Gastroesophageal sphincter (tissue), 4 donors: ENCODE results near the gene PIK3R3. TPM values are rescaled to one million over a fixed set of nuclear protein-coding genes. Genes with fewer than 3 reads are reported as not detected.

Experiments used
- ATAC-seq: fragments of 150-250 bp; one replicate; pipeline ENCODE4 v1.9.1; 2016; ENCODE audit warnings: mild to moderate bottlenecking, moderate library complexity
- H3K27ac ChIP-seq, 4 donors: fragments of 200-600 bp; sonication (generic) in 3 of 4; 1 replicate in 3 of 4; 2 replicates in 1 of 4; pipeline ENCODE4 v1.5.1; 2016 to 2019
- H3K27me3 ChIP-seq: fragments of 200-600 bp; sonication (generic); one replicate; pipeline ENCODE4 v1.5.1; 2019
- H3K36me3 ChIP-seq, 2 donors: fragments of 200-600 bp; sonication (generic); one replicate each; pipeline ENCODE4 v1.5.1; 2019; ENCODE audit warnings: control low read depth in 1 of 2
- H3K4me1 ChIP-seq, 3 donors: fragments of 200-600 bp; sonication (generic); 1 replicate in 2 of 3; 2 replicates in 1 of 3; pipeline ENCODE4 v1.5.1; 2016 to 2019; ENCODE audit warnings: control low read depth in 2 of 3
- H3K4me3 ChIP-seq, 2 donors: fragments of 200-600 bp; sonication (generic); one replicate each; pipeline ENCODE4 v1.5.1; 2019; ENCODE audit warnings: mild to moderate bottlenecking in 1 of 2, moderate library complexity in 1 of 2
- H3K9me3 ChIP-seq, 3 donors: fragments of 200-600 bp; sonication (generic); one replicate each; pipeline ENCODE4 v1.5.1; 2017 to 2019; ENCODE audit warnings: control low read depth in 2 of 3
- EP300 ChIP-seq: sonication (generic); formaldehyde crosslinking; IDR thresholded peaks from one replicate; pipeline ENCODE4 v1.6.1; 2017; ENCODE audit warnings: antibody characterized with exemption, mild to moderate bottlenecking
- POLR2A ChIP-seq, 2 donors: fragments of 450-650 bp; IDR thresholded peaks; one replicate each; pipeline ENCODE4 v1.6.1; 2017; ENCODE audit warnings: antibody characterized with exemption in 2 of 2, mild to moderate bottlenecking in 2 of 2, moderate library complexity in 1 of 2
- POLR2AphosphoS5 ChIP-seq: sonication (generic); formaldehyde crosslinking; IDR thresholded peaks from one replicate; pipeline ENCODE4 v1.6.1; 2017; ENCODE audit warnings: antibody characterized with exemption
- WGBS, 2 donors: methylation state at CpG; one replicate each; pipeline ENCODE4 v1.1.5; 2018; ENCODE audit warnings: low coverage in 1 of 2; 5-methylcytosine and 5-hydroxymethylcytosine counted together
- total RNA-seq, 4 donors: library from RNA; depleted of rRNA; stranded (reverse); fragments of >200 nt; gene quantifications; one replicate each; pipeline ENCODE4 v1.1.0, GENCODE V29; 2016
- TF ChIP-seq, protein P1 (sequence below), 4 experiments: fragments of 200-600 bp in 2 of 4; fragments of 450-650 bp in 2 of 4; sonication (generic) in 1 of 4; IDR thresholded peaks; one replicate each; pipeline ENCODE4 v1.5.1; 2017 to 2019; ENCODE audit warnings: antibody characterized with exemption in 4 of 4, mild to moderate bottlenecking in 2 of 4, moderate library complexity in 2 of 4

PIK3R3 gene
- total RNA-seq, 4 donors from 2014 or later, result 21.7 to 34.7 (median 28.2) TPM

DNA sequence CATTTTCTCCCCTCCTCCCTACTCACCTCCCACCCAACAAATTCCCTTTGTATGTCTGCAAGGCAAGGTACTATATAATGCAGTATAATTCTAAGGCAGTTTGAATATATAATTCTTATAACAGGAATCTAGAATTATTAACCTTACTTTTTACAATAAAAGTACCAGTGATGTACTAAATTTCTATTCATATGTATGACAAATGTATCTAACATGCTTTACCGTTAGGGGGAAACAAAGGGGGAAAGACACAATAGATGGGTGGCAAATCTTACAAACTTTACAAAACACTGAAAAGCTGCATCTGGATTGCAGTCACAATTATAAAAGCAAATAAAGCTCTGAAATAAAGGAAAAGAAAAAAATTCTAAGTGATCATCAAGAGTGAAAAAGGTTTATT is 2.3 kb downstream of the PIK3R3 start:
- 6 to 50% methylated on average over 1 of the region's 1 CpG for WGBS, 2 donors
- Histone ChIP-seq H3K36me3 (no peaks in the 10 kb centered on the region), H3K9me3 (no peaks in the 10 kb centered on the region), H3K27me3 (no peaks in the 10 kb centered on the region), H3K27ac (peak overlapping the region in 2 of 4 donors; percentile 96 to 97), H3K4me1 (peaks cover 0 to 57% (median 5%) of the 10 kb centered on the region in 3 donors), H3K4me3 (peak overlapping the region; percentile 68 to 94)
- ATAC-seq, result no peak
- TF ChIP-seq, protein P1, sequence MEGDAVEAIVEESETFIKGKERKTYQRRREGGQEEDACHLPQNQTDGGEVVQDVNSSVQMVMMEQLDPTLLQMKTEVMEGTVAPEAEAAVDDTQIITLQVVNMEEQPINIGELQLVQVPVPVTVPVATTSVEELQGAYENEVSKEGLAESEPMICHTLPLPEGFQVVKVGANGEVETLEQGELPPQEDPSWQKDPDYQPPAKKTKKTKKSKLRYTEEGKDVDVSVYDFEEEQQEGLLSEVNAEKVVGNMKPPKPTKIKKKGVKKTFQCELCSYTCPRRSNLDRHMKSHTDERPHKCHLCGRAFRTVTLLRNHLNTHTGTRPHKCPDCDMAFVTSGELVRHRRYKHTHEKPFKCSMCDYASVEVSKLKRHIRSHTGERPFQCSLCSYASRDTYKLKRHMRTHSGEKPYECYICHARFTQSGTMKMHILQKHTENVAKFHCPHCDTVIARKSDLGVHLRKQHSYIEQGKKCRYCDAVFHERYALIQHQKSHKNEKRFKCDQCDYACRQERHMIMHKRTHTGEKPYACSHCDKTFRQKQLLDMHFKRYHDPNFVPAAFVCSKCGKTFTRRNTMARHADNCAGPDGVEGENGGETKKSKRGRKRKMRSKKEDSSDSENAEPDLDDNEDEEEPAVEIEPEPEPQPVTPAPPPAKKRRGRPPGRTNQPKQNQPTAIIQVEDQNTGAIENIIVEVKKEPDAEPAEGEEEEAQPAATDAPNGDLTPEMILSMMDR (IDR thresholded peaks at IDR 0.05), result no peak
- TF ChIP-seq POLR2A (IDR thresholded peaks at IDR 0.05), result no peak
- TF ChIP-seq POLR2AphosphoS5, result no peak
- TF ChIP-seq EP300, result no peak

DNA sequence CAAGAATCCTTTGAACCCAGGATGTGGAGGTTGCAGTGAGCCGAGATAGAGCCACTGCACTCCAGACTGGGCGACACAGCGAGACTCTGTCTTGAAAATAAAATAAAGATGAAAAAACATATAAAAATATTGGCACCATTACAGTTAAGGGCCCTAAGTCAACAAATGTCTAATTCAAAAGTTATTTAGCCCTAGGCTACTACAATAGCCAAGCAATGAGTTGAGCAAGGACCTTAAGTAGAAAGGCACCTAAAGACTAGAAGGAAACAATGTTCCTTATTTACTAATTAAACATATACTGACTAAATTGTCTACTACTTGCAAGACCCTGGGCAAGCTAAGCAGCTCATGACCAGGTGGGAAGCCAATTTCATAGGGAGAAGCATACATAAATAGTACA is 4.1 kb downstream of the PIK3R3 start:
- WGBS, 2 donors, result 88% methylated on average over 2 of the region's 3 CpGs; no CpG with 5 or more reads in 1 of the 2 donors
- no peaks in the 10 kb centered on the region for H3K27me3 ChIP-seq
- H3K36me3 ChIP-seq, result no peaks in the 10 kb centered on the region
- peaks cover 0 to 40% (median 0%) of the 10 kb centered on the region in 3 donors for H3K4me1 ChIP-seq
- no peak overlapping the region for H3K27ac ChIP-seq
- ATAC-seq, result no peak
- no peaks in the 10 kb centered on the region for H3K9me3 ChIP-seq
- TF ChIP-seq EP300 (no peak), POLR2A (IDR thresholded peaks at IDR 0.05) (no peak), POLR2AphosphoS5 (no peak)
- TF ChIP-seq, protein P1 (IDR thresholded peaks at IDR 0.05), result no peak
- H3K4me3 ChIP-seq, result peak overlapping the region in 1 of 2 donors; percentile 68

DNA sequence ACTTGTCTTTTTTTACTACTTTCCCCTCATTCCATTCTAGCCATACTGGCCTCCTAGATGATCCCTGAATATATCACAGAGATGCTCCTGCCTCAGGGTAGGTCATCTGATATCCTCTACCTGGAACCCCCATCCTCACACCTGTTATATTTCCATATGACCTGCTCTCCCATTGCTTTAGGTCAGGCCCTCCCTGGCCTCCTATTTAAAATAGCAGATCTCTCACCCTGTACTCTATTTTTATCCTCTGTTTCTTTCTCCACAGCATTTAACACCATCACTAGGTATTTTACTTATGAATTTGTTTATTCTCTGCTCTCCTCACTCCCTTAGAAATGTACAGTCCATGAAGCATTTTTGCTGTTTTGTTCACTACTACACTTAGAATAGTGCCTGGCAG is 13.6 kb downstream of the PIK3R3 start:
- no peak for ATAC-seq

DNA sequence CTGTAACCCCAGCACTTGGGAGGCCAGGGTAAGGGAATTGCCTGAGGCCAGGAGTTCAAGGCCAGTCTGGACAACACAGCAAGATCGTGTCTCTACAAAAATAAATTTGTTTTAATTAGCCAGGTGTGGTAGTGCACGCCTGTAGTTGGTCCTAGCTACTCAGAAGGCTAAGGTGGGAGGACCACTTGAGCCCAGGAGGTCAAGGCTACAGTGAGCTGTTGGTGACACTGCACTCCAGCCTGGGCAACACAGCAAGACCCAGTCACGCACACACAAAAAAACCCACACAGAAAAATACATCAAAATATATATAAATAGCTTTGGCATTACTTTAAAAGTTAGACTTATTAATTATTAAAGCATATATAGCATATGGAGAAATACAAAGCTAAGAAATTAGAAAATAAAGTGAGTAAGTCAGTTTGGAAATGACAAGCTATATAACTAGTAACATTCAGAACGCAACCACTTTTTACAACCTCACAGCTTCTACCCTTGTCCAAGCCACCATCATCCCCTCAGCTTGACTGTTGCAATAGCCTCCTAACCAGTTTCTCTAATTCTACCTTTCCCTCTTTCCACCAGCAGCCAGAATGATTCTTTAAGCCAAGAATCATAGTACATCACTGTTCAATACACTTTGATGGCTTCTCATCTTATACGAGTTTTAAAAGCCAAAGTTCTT is 14.5 kb downstream of the PIK3R3 start:
- H3K27me3 ChIP-seq, result no peaks in the 10 kb centered on the region
- H3K4me3 ChIP-seq, result no peak overlapping the region
- no peak for ATAC-seq
- TF ChIP-seq POLR2AphosphoS5 (no peak), POLR2A (IDR thresholded peaks at IDR 0.05) (no peak)
- TF ChIP-seq, protein P1 (IDR thresholded peaks at IDR 0.05), result no peak
- peaks cover 0 to 20% (median 0%) of the 10 kb centered on the region in 3 donors for H3K4me1 ChIP-seq
- WGBS, 2 donors, result 91 to 94% methylated on average over 3 to 5 of the region's 5 CpGs
- H3K27ac ChIP-seq, result no peak overlapping the region
- no peaks in the 10 kb centered on the region for H3K36me3 ChIP-seq
- H3K9me3 ChIP-seq, result no peaks in the 10 kb centered on the region

More for the DNA sequence above, 13.6 kb downstream of the PIK3R3 start:
- no peaks in the 10 kb centered on the region for H3K36me3 ChIP-seq
- peaks cover 0 to 15% (median 0%) of the 10 kb centered on the region in 3 donors for H3K4me1 ChIP-seq
- no peak overlapping the region for H3K4me3 ChIP-seq
- TF ChIP-seq, protein P1 (IDR thresholded peaks at IDR 0.05), result no peak
- TF ChIP-seq POLR2A (IDR thresholded peaks at IDR 0.05) (no peak), EP300 (no peak), POLR2AphosphoS5 (no peak)
- no peak overlapping the region for H3K27ac ChIP-seq
- H3K9me3 ChIP-seq, result no peaks in the 10 kb centered on the region
- H3K27me3 ChIP-seq, result no peaks in the 10 kb centered on the region

DNA sequence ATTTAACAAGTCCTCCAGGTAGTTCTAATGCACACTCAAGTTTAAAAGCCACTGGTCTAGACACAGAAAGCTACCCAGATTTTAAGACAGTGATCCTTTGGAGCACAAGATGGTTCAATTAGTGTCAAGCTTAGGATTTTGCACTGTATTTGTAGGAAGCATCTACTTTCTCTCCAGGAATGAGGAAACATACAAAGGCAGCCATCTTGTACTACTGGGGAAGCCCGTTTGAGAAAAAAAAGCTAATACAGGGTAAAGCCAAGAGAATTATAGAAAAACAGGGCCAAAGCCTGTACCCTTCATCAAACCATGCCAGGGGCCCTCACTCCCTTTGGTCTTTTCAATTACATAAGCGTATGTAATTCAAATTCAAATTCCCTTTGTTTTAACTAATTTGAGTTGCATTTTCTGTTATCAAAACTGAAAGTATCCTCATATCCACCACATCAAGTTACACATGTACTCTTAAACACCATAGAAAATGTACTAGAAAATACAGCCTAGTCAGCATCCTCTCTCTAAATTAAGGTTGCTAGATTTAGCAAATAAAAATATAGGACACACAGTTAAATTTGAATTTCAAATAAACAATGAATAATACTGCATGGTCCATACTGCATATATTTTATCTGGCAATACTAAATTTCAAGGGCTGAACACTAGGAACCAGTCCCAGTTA is 17.4 kb downstream of the PIK3R3 start:
- Histone ChIP-seq H3K27ac (no peak overlapping the region), H3K4me1 (peaks cover 0 to 20% (median 0%) of the 10 kb centered on the region in 3 donors), H3K4me3 (no peak overlapping the region), H3K27me3 (no peaks in the 10 kb centered on the region), H3K9me3 (no peaks in the 10 kb centered on the region), H3K36me3 (no peaks in the 10 kb centered on the region)
- ATAC-seq, result no peak
- TF ChIP-seq EP300 (no peak), POLR2A (IDR thresholded peaks at IDR 0.05) (no peak)
- TF ChIP-seq, protein P1 (IDR thresholded peaks at IDR 0.05), result no peak
- 83 to 92% methylated on average over 2 of the region's 2 CpGs for WGBS, 2 donors
